Activated naive CD8-positive, alpha-beta T cell (primary cell): Measurements from ENCODE around the gene ABLIM3.

Source experiments
- H3K27ac Mint-ChIP-seq: one replicate; pipeline ENCODE4 v1.8.0; 2021; ENCODE audit warnings: mixed read lengths
- H3K27me3 Mint-ChIP-seq: one replicate; pipeline ENCODE4 v1.8.0; 2021; ENCODE audit warnings: mixed read lengths
- H3K36me3 Mint-ChIP-seq: one replicate; pipeline ENCODE4 v1.8.0; 2021; ENCODE audit warnings: mixed read lengths
- H3K4me1 Mint-ChIP-seq: one replicate; pipeline ENCODE4 v1.8.0; 2021; ENCODE audit warnings: low read depth, mixed read lengths
- H3K4me3 Mint-ChIP-seq: one replicate; pipeline ENCODE4 v1.8.0; 2021; ENCODE audit warnings: mild to moderate bottlenecking, mixed read lengths
- H3K9me3 Mint-ChIP-seq: one replicate; pipeline ENCODE4 v1.8.0; 2021; ENCODE audit warnings: low read depth, mixed read lengths

The ABLIM3 gene

DNA sequence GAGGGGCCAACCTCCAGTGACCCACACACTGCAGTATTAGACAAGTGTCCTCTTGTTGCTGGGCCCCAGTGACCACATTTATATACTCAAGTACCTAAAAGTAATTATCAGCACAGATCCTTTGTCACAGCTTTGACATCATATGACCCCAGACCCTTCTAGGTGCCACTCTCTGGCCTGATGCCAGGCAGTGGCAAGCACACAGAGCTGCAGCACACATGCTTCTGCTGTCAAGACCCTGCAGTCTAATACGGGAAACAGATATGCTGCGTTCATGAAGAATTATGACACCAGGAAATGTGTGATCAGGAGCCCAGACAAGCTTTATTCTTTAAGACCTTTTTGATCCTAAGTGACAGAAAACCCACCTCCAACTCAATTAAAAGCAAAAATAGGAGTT lies 66.5 kb downstream of the ABLIM3 start:
- Mint-ChIP-seq H3K36me3 (no peaks in the 10 kb centered on the region), H3K4me3 (no peak overlapping the region), H3K27ac (no peak overlapping the region), H3K27me3 (no peaks in the 10 kb centered on the region), H3K9me3 (no peaks in the 10 kb centered on the region), H3K4me1 (peaks cover 15% of the 10 kb centered on the region)

DNA sequence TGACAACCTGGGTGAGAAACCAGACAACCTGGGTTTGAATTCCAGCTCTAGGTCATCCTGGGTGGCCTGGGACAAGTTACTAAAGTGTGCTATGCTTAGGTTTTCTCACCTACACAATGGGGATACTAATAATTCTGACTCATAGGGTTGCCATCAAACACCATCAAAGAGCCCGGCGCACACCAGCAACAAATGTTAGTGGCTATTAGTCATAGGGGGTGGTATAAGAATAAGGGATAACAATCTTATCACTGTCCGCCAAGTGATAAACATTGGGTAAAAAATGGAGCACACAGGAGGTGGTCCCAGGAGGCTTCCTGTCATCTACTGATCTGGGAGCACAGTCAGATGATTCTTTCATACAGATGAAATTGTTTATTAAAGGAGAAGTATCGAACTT lies 68.9 kb downstream of the ABLIM3 start:
- no peaks in the 10 kb centered on the region for H3K9me3 Mint-ChIP-seq
- H3K36me3 Mint-ChIP-seq: no peaks in the 10 kb centered on the region
- peaks cover 1% of the 10 kb centered on the region for H3K27me3 Mint-ChIP-seq
- H3K4me3 Mint-ChIP-seq: no peak overlapping the region
- H3K27ac Mint-ChIP-seq: no peak overlapping the region
- H3K4me1 Mint-ChIP-seq: peaks cover 15% of the 10 kb centered on the region

DNA sequence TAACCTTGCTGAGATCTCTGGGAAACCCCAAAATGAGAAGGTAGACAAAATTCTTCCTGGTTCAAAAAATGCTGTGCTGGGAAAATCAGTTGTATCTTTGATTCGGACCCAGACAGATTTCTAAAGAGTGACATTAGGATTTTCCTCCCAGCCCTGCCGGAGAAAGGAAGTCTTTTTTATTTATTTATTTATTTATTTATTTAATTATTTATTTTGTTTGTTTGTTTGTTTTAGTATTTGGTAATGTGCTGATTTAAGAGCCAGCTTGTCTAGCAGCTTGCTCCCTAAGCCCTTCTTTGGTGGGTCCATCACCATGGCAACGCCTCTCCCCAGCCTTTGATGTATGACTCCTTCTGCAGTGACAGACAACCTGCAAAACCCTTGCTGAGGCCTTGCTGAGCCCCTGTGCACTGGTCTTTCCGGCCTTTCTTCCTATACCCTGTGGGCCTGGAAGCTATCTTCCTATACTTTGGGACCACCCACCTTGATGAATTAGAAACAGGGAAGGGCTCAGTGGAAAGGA lies 69.7 kb downstream of the ABLIM3 start:
- peaks cover 1% of the 10 kb centered on the region for H3K27me3 Mint-ChIP-seq
- no peak overlapping the region for H3K4me3 Mint-ChIP-seq
- no peaks in the 10 kb centered on the region for H3K9me3 Mint-ChIP-seq
- no peak overlapping the region for H3K27ac Mint-ChIP-seq
- H3K4me1 Mint-ChIP-seq: peaks cover 15% of the 10 kb centered on the region
- H3K36me3 Mint-ChIP-seq: no peaks in the 10 kb centered on the region

DNA sequence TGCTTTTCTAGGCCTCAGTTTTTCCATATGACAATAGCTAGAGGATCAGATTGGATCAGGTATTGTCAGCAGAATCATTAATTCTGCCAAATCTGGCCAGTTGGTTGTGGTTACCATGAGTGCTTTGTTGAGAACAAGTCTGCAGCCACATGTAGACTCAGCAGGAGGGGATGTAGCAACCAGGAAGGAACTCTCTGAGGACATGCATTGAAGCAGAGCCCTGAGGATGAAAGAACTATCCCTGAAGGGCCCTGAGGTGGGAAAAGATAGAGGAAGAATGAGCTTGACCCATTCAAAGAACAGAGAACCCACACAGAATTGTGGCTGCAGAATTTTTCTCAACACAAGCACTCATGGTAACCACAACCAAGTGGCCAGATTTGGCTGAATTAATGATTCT lies 70.3 kb downstream of the ABLIM3 start:
- no peaks in the 10 kb centered on the region for H3K36me3 Mint-ChIP-seq
- peaks cover 15% of the 10 kb centered on the region for H3K4me1 Mint-ChIP-seq
- peaks cover 1% of the 10 kb centered on the region for H3K27me3 Mint-ChIP-seq
- no peak overlapping the region for H3K4me3 Mint-ChIP-seq
- H3K9me3 Mint-ChIP-seq: no peaks in the 10 kb centered on the region
- H3K27ac Mint-ChIP-seq: no peak overlapping the region

DNA sequence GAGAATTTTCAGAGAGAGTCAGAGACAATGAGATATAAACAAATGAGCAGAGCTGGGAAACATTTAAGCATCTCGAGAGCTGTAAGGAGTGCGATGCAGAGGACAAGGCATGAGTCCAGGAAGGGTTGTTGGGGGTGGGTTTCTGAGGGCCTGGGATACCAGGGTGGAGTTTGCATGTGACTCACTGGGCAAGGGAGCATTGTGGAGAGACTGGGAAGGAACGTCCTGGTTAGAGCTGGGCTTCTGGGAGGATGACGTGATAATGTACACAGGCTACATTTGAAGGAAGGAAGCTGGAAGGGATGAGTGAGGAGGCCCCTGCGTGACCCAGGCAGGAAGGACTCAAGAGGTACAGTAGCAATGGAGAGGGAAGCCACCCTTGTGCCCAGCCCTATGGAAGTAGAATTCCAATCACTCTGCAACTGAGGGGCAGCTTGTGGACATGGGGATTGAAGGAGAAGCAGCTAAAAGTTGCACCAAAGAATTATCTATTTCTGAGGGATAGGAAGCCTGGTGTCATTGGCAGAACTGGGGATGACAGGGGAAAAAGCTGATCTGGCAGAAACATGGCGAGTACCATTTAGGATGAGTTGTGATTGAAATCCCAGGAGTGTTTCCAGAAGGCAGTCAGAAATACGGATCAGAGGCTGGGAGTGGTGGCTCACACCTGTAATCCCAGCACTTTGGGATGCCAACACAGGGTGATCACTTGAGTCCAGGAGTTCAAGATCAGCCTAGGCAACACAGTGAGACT lies 71.1 kb downstream of the ABLIM3 start:
- Mint-ChIP-seq H3K27me3 (peaks cover 1% of the 10 kb centered on the region), H3K9me3 (no peaks in the 10 kb centered on the region), H3K4me1 (peaks cover 15% of the 10 kb centered on the region), H3K4me3 (no peak overlapping the region), H3K27ac (no peak overlapping the region), H3K36me3 (no peaks in the 10 kb centered on the region)

DNA sequence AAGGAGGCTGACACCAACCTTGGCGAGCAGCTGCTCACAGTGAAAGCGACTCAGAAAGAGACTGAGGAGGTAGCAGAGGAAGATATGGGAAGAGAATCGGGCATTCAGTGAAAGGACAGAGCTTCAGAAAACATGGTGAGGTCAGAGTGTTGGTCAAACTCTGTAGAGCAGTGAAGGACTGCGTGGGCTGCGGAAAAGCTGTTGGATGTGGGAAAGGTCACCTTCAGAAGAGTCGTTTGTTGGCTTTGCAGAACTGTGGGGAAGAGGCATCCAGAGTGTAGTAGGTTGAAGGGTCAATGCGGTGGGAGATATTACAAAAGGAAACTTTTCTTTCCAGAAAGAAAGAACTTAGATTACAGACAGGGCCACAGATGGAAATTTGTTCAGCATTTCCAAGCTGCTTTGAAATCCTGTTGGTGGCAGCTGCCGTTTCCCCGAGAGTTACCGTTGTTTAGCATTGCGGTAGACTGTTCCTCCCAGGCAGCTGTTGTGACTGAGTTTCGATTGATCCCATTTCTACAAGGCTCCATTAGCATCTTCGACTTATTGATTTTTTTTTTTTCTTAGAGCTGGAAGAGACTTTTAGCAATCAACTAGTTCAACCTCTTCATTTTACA lies 72.1 kb downstream of the ABLIM3 start:
- Mint-ChIP-seq H3K27me3 (peaks cover 1% of the 10 kb centered on the region), H3K9me3 (no peaks in the 10 kb centered on the region), H3K36me3 (no peaks in the 10 kb centered on the region), H3K4me1 (peaks cover 15% of the 10 kb centered on the region), H3K4me3 (no peak overlapping the region), H3K27ac (no peak overlapping the region)

DNA sequence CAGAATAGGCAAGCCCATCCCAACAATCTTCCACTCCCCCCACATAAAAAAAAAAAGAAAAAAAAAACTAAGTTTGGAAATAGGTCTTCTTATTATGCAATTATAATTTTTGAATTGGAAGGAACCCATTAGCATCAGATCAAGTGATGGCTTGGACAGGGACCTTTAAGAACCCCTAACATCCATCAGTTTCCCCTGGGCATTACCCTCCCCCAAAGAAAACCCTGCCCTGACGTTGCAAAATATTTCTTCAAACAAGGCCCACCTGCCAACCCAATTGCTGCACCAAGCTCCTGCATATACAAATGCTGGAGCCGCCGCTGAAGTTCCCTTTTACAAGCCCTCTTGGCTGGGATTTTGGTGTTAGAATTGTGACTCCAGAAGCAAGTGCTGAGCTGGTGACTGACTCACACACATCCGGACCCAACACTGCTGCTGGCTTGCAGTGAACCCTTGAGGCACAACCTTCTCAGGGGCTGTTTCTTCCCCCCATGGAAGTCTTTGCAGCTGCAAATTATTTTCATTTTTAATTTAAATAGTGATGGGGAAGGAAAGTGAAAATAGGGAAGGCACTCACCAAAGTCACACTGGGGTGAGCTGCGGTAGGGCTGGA lies 74.3 kb downstream of the ABLIM3 start:
- Mint-ChIP-seq H3K36me3 (no peaks in the 10 kb centered on the region), H3K9me3 (no peaks in the 10 kb centered on the region), H3K27ac (no peak overlapping the region), H3K4me1 (peaks cover 13% of the 10 kb centered on the region), H3K4me3 (no peak overlapping the region), H3K27me3 (peaks cover 1% of the 10 kb centered on the region)

DNA sequence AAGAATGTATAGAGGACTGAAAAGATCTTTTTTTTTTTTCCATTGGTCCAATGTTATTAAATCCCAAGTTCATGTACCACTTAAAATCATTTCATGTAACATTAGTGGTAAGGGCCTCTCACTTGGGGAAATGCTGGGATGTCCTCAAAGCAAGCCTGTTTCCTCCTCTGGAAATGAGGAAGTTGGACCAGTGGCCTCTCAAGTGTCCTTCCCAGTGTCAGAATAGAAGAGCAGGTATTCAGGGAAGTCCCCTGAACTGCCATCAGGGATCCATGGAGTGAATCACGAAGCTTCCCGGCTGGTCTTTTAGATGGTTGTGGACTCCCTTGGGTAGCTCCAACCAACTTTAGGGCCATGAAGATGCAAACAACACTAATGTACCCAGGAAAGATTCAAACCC lies 75.2 kb downstream of the ABLIM3 start:
- Mint-ChIP-seq H3K4me3 (no peak overlapping the region), H3K27ac (no peak overlapping the region), H3K4me1 (peaks cover 5% of the 10 kb centered on the region), H3K36me3 (no peaks in the 10 kb centered on the region), H3K9me3 (no peaks in the 10 kb centered on the region), H3K27me3 (peaks cover 1% of the 10 kb centered on the region)

DNA sequence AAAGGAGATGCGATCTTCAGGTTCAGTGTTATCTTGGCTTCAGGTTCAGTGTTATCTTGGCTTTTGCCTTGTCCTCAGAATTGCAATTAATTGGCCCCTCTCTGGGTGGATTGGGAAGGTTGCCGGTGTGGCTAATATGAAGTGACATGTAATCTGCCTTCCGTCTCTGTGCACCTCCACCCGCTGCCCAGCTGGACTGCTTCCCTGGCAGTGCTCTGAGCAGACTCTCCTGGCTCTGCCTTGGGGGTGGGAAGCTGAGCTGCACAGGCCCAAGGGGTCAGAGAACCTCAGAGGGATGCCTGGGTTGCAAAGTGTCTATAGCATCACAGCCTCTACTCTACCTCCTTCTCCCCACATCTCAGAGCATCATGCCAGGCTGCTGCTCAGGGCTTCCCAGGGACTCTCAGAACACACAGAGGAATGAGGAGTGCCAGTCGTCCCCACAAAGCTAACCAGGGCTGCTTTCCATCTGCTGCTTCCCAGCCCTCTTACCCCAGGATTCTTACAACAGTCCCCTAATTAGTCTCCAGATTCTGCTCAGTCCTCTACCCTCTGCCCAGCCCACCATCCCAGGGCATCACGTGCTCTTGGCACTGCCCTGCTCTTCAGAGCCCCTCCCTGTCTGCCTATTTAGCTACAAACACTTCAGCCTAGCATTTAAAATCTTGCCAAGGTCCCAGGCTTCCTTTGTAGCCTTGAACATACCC lies 76.0 kb downstream of the ABLIM3 start:
- Mint-ChIP-seq H3K4me3 (no peak overlapping the region), H3K4me1 (peaks cover under 1% of the 10 kb centered on the region), H3K9me3 (no peaks in the 10 kb centered on the region), H3K27ac (no peak overlapping the region), H3K27me3 (peaks cover 1% of the 10 kb centered on the region), H3K36me3 (no peaks in the 10 kb centered on the region)

DNA sequence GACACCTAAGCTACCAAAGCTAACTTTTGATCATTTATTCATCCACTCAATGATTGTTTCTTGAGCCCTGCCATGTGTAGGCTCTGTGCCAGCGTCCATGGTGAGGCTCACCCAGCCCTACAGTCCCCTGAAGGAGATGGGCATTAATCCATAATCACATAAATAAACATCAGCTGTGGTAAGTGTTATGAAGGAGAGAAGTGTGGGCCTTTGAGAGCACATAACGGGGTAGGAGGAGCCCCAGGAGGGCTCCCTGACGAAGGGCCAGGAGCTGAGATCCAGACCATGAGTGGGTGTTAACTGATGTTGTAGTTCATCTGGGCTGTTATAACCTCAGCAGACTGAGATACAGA lies 76.5 kb downstream of the ABLIM3 start:
- peaks cover 1% of the 10 kb centered on the region for H3K27me3 Mint-ChIP-seq
- H3K4me3 Mint-ChIP-seq: no peak overlapping the region
- H3K36me3 Mint-ChIP-seq: no peaks in the 10 kb centered on the region
- H3K4me1 Mint-ChIP-seq: no peaks in the 10 kb centered on the region
- H3K9me3 Mint-ChIP-seq: no peaks in the 10 kb centered on the region
- no peak overlapping the region for H3K27ac Mint-ChIP-seq

DNA sequence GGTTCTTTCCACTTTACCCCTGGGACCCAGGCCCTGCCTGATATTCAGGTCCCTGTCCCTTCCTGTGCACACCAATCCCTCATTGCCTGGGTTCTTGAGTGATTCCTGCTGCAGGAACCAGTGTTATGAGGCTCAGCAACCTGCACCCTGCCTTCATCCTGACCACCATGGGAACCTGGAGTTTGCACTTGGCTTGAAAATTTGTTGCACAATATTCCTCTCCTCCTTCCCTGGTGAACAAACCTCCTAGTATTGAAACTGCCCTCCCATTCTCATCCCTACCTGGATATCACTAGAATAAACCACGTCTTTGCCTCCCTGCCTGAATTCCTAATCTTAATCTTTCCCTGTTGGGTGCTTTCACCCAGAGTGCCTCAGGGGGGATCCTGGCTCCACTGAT lies 78.3 kb downstream of the ABLIM3 start:
- H3K4me3 Mint-ChIP-seq: no peak overlapping the region
- H3K27me3 Mint-ChIP-seq: no peaks in the 10 kb centered on the region
- H3K4me1 Mint-ChIP-seq: no peaks in the 10 kb centered on the region
- H3K27ac Mint-ChIP-seq: no peak overlapping the region
- no peaks in the 10 kb centered on the region for H3K9me3 Mint-ChIP-seq
- H3K36me3 Mint-ChIP-seq: no peaks in the 10 kb centered on the region

DNA sequence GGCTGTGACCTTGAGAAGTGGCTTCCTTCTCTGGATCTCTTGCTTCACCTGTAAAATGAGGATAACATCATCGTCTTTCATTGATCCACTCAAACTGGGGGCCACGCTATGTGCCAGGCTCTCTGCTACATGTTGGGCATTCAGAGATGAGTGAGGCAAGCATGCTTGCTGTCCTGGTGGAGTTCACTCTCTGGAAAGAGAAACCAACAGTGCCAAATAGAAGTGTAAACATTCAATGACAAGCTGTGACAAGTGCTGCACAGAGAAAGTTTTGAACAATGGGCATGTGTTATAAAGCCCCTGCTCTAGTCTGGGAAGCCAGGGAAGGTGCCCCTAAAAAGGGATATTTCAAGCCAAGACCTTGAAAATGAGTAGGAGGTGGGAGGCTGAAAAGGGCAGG lies 79.5 kb downstream of the ABLIM3 start:
- Mint-ChIP-seq H3K4me3 (no peak overlapping the region), H3K27ac (no peak overlapping the region), H3K9me3 (no peaks in the 10 kb centered on the region), H3K4me1 (no peaks in the 10 kb centered on the region), H3K27me3 (peaks cover 1% of the 10 kb centered on the region), H3K36me3 (no peaks in the 10 kb centered on the region)

DNA sequence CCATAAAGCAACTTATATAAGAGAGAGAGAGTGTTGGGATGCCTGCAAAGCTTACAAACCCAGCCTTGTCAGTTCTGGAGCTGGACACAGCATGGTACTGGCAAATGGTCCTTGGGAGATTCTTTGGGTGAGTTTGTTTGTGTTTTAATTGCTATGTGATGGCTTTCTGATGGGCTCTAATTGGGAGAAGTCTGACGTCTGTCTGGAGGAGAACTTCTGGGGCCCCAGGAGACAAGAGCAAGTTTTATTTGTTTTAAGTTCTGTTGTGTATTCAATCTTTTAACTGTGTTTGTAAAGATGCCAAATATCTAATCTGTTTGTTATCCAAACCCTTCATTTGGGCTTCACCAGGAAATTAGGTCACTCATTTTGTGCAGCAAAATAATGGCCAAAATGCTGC lies 80.0 kb downstream of the ABLIM3 start:
- H3K36me3 Mint-ChIP-seq: no peaks in the 10 kb centered on the region
- H3K9me3 Mint-ChIP-seq: no peaks in the 10 kb centered on the region
- peaks cover 1% of the 10 kb centered on the region for H3K27me3 Mint-ChIP-seq
- H3K4me1 Mint-ChIP-seq: no peaks in the 10 kb centered on the region
- H3K4me3 Mint-ChIP-seq: no peak overlapping the region
- H3K27ac Mint-ChIP-seq: no peak overlapping the region

DNA sequence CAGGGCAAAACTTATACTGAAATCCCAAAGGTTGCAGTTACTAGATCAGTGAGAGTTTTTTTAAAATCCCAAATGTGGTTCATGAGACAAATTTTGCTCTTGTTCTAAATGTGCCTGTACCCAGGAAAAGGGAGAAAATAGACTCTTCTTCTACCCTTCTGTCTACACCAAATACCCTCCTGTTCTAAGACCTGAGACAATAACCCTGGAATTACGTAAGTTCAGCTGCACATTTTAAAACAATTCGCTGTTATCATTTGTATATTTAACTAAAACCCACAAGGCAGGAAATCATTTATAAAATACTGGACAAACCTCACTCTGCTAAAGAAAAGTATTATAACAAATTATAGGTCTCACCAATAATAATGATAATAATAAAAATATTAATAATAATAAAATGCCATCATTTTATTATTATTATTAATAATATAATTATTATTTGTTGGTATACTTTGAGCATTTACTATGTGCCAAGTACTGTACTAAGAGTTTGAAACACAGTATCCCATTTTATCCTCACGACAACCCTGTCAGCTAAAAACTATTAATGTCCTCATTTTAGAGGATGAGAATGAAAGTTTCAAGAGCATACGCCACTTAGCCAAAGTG lies 80.5 kb downstream of the ABLIM3 start:
- H3K9me3 Mint-ChIP-seq: no peaks in the 10 kb centered on the region
- no peaks in the 10 kb centered on the region for H3K4me1 Mint-ChIP-seq
- no peaks in the 10 kb centered on the region for H3K36me3 Mint-ChIP-seq
- no peak overlapping the region for H3K27ac Mint-ChIP-seq
- peaks cover 1% of the 10 kb centered on the region for H3K27me3 Mint-ChIP-seq
- H3K4me3 Mint-ChIP-seq: no peak overlapping the region
